GM18870 (cell line): ENCODE results near the gene GPR152.

Experiments
- ATAC-seq: cut with Tn5 transposase; IDR thresholded peaks from one replicate; pipeline ENCODE4 v1.9.1; 2021; ENCODE audit warnings: moderate library complexity; ENCODE audit not compliant: unreplicated experiment

The GPR152 gene

DNA sequence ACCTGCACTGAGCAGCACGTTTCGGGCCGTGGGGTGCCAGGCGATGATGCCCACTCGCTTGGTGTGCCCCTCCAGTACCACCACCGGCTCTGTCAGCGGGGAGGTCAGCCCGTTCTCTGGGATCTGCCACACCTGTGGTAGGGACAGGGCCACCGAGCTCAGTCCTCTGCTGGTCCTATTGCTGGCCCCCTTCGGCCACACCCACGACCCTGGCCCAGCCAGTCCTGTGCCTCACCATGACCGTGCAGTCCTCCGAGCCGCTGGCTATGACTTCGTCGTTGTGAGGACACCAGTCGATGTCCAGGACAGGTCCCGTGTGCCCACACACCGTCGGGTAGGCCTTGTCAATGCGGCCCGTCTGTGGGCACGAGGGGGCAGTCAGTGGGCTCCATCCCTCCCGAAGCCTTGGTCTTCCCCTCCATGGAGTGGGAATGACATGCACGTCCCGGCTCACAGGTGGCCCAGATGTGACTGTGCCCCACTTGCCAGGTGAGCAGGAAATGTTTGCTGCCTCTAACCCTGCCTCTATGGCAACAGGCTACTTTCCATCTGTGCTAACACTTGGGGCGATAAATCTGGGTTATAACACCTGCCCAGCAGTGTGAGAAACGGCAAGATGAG lies 10.7 kb downstream of the GPR152 start:
- no peak for ATAC-seq

DNA sequence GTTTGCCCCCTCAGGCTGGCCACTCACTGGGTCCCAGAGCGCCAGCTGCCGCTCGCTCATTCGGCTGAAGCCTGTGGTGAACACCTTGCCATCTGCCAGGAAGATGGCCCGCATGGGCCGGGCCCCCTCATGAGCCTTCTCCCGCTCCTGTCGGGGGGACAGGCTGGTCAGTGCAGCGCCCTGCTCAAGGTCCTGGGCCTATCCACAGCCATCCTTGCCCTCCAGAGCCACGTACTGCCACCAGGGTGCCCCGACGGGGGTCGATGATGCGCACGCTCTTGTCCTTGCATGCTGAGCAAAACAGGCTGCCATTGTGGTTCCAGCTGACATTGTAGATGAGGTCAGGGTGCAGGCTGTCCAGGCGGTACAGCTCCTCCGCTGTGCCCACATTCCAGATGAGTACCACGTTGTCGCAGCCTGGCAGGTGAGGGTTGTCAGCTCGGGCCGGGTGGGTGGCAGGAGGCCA lies 11.4 kb downstream of the GPR152 start:
- ATAC-seq: no peak

DNA sequence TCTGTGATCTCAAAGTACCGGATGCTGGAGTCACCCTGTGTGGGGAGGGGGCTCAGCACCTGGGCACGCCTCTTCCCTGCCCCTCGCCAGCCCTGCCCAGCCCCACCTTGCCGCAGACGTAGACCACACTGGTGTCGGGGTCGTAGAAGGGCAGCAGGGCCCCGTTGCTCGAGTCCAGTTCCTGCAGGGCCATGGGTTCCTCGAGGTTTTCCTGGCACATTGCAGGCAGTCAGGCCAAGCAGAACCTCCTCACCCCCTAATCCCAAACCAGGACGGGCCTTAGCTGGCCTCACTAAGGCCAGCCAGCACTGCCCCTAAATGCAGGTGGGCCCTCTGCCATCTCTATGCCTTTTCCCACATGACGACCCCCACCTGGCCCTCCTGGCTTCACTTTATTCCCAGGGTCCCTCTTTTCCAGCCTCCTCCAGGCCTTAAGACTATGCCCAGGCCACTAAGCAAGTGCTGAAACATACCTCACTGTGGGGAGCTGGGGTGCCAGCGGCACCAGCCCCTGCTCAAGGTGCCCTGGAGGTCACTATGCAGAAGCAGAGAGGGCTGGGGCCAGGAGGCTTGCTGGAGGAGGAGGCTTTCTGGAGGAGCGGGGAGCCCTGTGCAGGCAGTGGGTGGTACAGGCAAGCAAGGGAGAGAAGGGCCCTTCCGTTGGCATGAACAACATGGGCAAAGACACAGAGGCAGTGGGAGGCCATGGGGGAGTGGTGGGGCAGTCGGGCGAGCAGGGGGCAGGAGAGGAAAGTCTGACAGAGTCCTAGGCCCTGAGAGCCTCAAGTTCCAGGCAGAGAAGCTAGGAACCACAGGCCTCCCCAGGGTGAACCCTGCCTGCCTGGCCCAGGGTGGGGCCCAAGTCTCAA lies 12.1 kb downstream of the GPR152 start:
- ATAC-seq: no peak

DNA sequence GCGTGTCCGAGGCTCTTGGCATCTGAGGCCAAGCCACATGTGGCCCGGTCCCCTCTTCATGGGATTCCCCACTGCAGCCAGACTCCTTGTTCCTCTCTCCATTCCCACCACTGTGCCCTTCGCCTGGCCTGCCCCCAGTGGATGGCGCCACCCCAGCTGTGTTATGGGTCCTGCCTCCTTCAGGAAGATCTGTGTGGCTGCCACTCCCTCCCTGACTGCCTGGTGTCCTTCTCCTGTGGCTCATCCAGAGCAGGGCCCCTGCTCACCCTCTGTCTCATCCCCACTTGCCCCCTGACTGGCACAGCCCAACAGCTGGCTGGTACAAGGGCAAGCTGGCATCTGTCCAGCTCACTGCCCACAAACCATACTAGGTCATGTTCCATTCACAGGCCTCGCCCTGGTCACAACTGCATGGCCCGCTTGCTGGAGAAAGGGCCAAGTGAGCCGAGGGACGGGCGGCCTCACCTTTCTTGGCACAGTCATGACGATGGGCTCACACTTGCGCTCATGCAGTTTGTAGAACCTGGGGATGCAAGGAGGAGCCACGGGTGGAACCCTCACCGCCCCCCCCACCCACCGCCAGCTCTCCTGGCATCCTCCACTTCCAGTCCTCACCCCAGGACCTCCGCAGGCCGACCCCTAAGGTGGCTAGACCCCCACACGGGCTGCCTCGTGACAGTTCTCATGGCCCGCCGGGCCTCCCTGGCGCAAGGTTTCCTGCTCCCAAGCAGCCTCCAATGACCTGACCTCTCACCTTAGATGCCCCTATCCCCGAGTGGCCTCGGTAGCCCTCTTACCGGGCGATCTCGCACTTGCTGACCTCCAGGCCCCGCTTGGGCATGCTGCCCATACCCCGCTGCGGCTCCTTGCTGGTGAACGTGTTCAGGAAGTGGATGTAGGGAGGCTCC lies 13.0 kb downstream of the GPR152 start:
- ATAC-seq: no peak

DNA sequence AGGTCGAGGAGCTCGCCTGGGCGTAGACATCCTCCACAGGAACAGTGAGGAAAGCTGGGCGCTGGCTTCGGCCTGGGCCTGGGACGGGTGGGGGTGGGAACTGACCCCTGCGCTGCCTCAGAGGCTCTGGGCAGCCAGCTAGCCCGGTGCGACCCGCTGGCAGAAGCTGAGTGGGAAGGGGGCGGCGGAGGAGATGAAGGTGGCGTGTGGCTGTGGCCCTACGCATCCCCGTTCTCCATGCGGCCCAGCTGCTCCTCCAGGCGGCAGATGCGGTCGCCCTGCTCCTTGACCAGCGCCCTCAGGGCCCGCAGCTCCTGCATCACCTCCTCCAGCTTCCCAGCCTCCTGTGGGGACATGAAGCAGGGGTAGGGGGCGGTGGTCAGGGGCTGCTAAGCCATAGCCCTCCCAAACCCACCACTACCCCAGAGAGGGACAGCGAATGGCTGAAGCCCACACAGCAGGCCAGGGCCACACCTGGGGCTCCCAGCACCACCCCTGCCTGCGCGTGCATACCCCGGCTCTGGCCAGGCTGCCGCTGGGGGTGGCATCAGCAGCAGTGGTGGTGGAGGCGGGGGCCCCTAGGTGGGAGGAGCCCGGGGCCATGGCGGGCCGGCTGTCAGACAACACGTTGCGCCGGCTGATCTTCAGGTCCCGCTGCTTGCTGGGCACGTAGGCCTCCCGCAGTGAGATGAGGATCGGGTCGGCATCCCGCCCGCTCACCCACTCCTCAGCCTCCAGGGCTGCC lies 14.2 kb downstream of the GPR152 start:
- ATAC-seq: no peak

DNA sequence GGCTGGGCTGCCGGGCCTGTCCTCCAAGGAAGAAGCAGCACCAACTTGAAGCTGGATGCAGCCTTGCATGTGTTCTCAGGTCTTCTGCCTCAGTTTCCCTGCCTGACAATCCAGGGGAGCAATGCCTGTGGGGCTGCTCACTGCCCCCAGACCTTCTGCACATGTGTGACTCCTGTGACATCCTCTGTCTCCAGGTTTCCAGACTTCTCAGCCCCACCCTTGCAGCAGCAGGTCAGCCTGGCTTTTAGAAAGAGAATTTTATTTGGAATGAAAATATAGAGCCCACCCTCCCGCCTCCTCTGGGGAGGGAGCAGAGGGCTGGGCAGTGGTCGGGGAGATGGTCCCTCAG lies 14.7 kb downstream of the GPR152 start:
- ATAC-seq: no peak

DNA sequence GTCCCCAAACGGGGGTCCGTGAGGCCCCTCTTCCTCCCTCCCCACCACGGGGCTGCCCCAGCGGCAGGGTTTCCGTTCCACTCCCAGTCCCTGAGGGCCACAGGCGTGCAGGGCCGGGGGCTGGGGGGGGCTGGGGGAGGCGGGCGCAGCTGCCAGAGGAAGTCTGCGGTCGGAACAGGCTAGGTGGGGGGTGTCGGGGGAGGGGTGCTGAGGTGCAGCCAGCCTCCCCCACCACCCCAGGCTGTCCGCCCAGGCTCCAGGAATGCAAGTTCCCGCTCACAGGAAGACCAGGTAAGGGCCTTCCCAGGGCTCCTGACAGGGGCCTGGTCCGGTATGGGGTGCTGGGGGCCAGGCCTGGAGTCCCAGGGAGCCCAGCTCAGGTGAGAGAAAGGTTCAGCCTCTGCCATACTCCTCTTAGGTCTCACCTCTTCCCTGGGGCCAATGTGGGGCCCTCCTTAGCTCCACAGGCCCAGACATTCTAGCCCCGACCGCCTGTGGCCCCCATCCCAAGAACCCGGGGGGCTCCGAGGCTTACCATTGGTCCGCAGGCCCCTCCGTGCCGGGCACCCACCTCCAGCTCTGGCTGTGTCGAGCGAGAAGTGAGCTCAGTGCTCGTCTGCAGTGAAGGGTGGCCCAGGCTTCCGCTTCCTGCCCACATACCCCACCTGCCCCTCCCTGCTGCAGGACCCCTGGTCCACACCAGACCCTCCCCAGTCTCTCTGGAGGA lies 15.3 kb downstream of the GPR152 start, which contains the start of gene PTPRCAP:
PTPRCAP (minus strand) TSS at position 601 of the 727 bp plus-strand sequence; CDS start at position 538, 63 bp downstream.
- ATAC-seq: no peak

DNA sequence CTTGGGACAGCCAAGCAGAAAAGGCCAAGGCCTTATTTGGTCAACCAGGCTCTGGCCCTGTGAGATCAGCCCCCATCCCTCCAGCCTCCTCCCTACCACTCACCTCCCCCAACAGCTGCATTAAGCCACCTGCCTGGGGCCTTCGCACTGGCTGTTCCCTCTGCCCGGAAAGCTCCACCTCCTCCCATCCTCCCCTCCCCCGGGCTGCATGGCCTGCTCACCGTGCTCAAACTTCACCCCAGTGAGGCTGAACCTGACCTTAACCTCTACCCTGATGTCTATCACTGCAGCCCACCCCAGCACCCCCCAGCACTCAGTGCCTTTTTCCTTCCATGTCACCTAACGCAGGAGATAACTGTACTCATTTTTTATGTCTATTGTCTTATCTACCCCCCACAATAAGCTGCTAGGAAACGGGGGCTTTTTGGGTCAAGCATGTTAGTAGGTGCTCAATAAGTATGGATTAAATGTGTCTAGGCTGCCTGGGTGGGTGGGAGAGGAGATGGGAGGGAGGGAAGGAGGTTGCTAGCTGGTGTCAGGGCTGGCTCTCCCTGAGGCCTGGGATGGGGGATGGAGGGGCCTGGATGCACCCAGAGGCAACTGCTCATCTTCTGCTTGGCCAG lies 16.0 kb downstream of the GPR152 start:
- ATAC-seq: no peak

DNA sequence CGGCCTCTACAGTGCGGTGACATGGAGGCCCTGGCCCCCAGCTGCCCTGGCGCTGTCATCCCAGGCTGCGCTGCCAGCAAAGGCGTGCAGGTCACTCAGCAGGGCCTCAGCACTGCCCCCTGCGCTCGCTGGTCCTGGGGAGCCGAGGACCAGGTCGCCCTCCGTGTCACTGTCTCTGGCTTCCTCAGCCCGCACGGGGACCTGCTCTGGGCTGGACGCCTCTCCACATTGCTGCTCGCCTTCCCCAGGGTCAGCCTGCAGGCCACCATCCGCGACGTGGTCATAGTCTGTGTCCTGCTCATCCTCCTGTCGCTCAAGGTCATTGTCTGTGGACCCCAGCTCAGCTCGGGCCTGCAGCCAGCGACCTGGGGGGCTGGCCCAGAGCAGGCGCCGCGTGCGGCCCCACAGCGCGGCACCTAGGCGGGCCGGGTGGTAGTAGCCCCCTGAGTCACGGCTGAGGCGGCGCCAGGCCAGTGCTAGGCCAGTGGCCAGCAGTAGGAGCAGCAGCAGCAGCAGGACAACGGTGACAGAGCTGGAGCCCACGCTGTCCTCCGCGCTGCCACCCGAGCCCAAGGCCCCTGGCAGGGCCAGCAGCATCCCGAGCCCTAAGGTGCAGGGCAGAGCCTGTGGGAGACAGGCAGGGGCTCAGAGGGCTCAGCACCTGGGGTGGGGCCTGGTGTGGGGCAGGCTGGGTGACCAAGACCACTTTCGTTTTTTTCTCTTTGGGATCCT lies 16.6 kb downstream of the GPR152 start:
- no peak for ATAC-seq

DNA sequence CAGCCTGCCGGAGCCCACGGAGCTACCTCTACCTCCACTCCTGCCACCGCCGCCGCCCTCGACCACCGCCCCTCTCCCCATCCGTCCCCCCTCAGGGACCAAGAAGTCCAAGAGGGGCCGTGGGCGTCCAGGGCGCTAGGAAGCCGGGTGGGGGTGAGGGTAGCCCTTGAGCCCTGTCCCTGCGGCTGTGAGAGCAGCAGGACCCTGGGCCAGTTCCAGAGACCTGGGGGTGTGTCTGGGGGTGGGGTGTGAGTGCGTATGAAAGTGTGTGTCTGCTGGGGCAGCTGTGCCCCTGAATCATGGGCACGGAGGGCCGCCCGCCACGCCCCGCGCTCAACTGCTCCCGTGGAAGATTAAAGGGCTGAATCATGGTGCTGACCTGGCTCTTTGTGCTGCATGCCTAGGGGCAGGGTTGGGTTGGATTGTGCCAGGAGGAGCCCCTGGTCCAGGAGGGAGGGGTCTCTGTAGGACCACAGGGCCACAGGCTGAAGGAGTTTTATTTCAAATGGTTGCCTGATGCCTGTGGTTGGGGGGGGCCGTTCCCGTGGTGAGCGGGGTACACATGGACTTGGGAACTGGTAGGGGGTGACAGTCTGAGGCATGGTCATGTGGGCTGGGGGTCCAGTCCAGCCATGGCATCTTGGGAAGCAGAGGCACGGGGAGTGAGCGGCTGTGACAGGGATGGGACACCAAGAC lies 17.4 kb downstream of the GPR152 start:
- ATAC-seq: no peak

DNA sequence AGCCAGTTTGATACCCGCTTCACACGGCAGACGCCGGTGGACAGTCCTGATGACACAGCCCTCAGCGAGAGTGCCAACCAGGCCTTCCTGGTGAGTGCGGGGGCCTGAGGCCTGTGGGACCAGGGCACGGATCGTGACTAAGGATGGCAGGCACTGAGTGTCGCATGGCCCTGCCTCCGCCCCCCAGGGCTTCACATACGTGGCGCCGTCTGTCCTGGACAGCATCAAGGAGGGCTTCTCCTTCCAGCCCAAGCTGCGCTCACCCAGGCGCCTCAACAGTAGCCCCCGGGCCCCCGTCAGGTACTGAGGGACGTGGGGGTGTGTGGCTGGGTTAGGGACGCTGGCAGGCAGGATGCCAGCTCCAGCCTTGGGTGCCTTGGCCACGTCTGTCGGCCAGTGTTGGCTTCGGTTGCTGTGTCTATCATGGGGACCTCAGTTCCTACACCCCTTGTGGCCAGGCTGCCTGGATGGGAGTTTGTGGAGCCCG lies 18.1 kb downstream of the GPR152 start:
- no peak for ATAC-seq

- no peak for ATAC-seq
Observed at GRCh38 chr11:67433536-67434394, 18.8 kb downstream of the GPR152 start.

GRCh38 chr11:67432655-67433349 lies 19.7 kb downstream of the GPR152 start:
- ATAC-seq: no peak

DNA sequence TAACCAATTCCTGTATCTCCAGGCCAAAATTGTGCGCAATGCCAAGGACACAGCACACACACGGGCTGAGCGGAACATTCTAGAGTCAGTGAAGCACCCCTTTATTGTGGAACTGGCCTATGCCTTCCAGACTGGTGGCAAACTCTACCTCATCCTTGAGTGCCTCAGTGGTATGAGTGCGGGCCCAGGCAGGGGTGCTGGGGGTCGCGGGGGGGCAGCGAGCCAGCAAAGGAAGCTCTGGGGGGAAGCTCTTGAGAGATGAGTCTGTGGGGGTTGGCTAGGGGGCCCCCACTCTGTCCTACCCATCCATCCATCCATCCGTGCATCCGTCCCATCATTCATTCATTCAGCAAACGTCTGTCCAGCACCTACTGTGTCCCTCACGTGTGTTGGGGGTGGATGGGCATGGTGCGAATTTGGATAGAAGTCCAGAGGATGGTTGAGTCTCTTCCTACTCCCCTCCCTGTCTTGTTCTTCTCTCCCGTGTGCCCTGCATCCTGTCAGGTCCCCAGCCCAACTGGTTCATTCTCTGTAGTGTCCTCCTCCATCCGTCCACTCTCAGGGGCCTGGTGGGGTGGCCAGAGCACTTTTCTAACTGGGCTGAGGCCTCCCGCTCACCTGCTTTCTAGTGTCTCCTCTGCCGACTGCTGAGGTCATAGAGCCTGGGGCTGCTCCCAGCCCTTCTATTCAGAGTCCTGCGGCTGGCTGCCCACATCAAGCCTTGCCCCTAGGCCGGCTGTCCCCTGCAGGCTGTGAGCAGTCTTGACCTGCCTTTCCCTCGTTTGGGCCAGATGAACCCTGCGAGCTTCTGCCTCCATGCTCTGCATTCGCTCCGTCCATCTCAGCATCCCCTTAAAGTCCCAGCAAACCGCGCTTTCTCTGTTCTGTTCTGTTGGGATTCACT lies 20.9 kb downstream of the GPR152 start:
- ATAC-seq: no peak

DNA sequence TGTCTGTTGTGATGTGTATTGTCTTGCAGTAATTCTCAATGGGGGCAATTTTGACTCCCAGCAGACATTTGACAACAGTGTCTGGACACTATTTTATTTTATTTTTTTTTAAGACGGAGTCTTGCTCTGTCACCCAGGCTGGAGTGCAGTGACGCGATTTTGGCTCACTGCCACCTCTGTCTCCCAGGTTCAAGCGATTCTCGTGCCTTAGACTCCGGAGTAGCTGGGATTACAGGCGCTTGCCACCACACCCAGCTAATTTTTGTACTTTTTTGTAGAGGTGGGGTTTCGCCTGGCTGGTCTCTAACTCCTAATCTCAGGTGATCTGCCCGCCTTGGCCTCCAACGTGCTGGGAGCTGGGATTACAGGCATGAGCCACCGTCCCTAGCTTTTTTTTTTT lies 22.8 kb downstream of the GPR152 start:
- no peak for ATAC-seq
